IPS-15b (cell line): ENCODE measurements around the gene KLHDC10.
"Not testable (repeated sequence)": the region's sequence is repeated elsewhere in the genome, so short reads cannot be mapped to it uniquely, and the experiment has no call there.

Experiments used
- H3K27me3 ChIP-seq: one replicate; pipeline ENCODE4 v1.6.1; 2013; ENCODE audit warnings: low read length; ENCODE audit not compliant: control insufficient read depth, insufficient read depth
- H3K36me3 ChIP-seq: one replicate; pipeline ENCODE4 v1.6.1; 2013; ENCODE audit warnings: low read length; ENCODE audit not compliant: control insufficient read depth, insufficient read depth
- H3K4me1 ChIP-seq: one replicate; pipeline ENCODE4 v1.6.1; 2013; ENCODE audit warnings: mild to moderate bottlenecking, low read length; ENCODE audit not compliant: control insufficient read depth, insufficient read depth
- H3K4me3 ChIP-seq: one replicate; pipeline ENCODE4 v1.5.1; 2013; ENCODE audit warnings: low read depth, low read length
- H3K9ac ChIP-seq: one replicate; pipeline ENCODE4 v1.6.1; 2013; ENCODE audit warnings: low read depth, mild to moderate bottlenecking, low read length
- H3K9me3 ChIP-seq: one replicate; pipeline ENCODE4 v1.6.1; 2013; ENCODE audit warnings: mild to moderate bottlenecking, low read length; ENCODE audit not compliant: control insufficient read depth, insufficient read depth

Gene KLHDC10

DNA sequence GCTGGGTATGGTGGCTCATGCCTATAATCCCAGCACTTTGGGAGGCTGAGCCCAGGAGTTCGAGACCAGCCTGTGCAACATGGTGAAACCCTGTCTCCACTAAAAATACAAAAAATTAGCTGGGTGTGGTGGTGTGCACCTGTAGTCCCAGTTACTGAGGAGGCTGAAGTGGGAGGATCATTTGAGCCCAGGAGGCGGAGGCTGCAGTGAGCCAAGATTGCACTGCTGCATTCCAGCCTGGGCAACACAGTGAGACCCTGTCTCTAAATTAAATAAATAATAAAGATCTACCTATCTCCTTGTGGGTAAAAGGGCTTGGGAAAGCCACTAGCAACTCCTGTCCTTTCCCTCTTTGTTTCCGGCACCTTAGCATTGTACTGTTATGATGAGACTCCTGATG, 56.5 kb downstream of the KLHDC10 start:
- not testable (repeated sequence) for H3K36me3 ChIP-seq, H3K4me3 ChIP-seq, H3K27me3 ChIP-seq, H3K9me3 ChIP-seq, H3K9ac ChIP-seq, H3K4me1 ChIP-seq

DNA sequence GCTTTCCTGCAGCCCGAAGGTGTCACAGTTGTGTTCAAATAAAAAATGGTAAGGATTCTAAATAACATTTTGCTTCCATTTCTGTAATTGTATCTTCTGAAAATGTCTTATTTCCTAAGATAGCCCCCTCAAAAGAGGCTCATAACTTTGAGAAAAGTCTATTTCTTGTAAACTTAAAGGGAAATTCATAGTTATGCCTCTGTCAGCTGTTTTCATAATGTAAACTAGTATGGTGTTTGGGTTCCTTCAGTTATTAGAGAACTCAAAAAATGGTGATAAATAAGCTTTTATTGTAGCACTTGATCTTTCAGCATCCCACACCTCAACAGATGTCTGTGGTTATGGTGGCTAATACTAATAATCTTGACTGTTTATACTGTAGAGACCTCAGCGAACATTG, 57.1 kb downstream of the KLHDC10 start:
- no peaks in the 10 kb centered on the region for H3K36me3 ChIP-seq
- H3K4me1 ChIP-seq = no peaks in the 10 kb centered on the region
- H3K9ac ChIP-seq = no peak overlapping the region
- H3K9me3 ChIP-seq = no peaks in the 10 kb centered on the region
- no peaks in the 10 kb centered on the region for H3K27me3 ChIP-seq
- no peak overlapping the region for H3K4me3 ChIP-seq

DNA sequence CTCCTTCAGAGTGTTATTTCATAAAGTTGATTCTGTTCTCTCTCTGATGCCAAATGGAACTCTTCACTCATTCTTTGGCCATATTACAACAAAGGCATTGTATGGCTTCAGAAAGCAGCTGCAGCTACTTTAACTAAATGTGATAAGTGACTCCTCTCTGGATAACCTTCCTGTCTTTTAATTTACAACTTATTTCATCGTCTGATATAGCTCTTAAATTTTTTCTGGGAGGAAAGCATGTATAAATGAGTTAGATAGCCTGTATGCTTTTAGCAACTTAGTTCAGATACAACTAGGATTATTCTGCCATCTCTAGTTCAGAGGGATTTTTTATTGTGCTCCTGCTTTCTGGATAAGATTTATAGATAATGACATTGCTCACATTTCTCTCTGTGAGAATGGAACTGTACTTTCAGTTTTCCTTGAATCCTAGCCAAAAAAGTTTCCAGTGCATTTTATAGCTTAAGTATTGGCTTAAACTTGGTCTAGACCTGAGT, 57.5 kb downstream of the KLHDC10 start:
- Histone ChIP-seq H3K36me3 (no peaks in the 10 kb centered on the region), H3K4me1 (no peaks in the 10 kb centered on the region), H3K27me3 (no peaks in the 10 kb centered on the region)

GRCh38 chr7:130129011-130129411, 58.7 kb downstream of the KLHDC10 start:
- Histone ChIP-seq H3K27me3 (no peaks in the 10 kb centered on the region), H3K9ac (no peak overlapping the region), H3K9me3 (no peaks in the 10 kb centered on the region), H3K4me1 (peaks cover 3% of the 10 kb centered on the region), H3K36me3 (no peaks in the 10 kb centered on the region), H3K4me3 (no peak overlapping the region)

More for the DNA sequence above, 57.5 kb downstream of the KLHDC10 start:
- H3K9ac ChIP-seq = no peak overlapping the region
- H3K9me3 ChIP-seq = no peaks in the 10 kb centered on the region
- no peak overlapping the region for H3K4me3 ChIP-seq

DNA sequence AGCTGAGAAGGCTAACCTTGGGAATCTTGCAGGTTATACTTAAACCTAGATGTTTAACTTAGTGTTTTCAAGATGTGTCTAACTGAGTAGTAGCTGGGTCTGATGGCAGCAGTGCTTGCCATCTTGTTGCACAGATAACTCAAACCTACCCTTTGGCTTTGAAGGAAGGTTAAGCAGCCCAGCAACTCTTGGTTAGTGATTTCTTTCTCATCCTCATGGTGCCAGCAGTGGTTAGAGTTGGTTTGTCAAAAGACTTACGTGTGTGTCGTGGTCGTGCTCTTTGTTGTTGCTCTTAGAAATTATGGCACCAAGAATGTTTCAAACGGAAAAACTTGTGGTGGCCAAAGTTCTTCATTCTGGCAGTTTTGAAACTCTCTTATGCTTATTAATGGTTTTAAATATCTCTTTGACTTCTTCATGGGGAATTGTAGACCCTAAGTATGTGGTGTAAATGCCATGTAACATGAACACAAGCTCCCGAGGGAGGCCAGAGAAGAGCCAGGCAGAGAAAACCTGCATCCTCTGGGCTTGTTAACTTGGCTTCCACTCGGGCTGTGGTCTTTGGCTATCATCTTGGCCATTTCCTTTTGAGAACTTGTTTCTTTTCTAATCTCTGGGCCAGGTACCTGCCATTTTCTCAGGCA, 61.0 kb downstream of the KLHDC10 start:
- no peaks in the 10 kb centered on the region for H3K27me3 ChIP-seq
- peaks cover 5% of the 10 kb centered on the region for H3K4me1 ChIP-seq
- H3K36me3 ChIP-seq = no peaks in the 10 kb centered on the region
- no peak overlapping the region for H3K4me3 ChIP-seq
- H3K9ac ChIP-seq = no peak overlapping the region
- H3K9me3 ChIP-seq = no peaks in the 10 kb centered on the region

- Histone ChIP-seq H3K27me3 (no peaks in the 10 kb centered on the region), H3K9me3 (no peaks in the 10 kb centered on the region), H3K9ac (no peak overlapping the region), H3K4me3 (no peak overlapping the region), H3K36me3 (no peaks in the 10 kb centered on the region), H3K4me1 (peaks cover 5% of the 10 kb centered on the region)
Observed at GRCh38 chr7:130131964-130132875, 61.9 kb downstream of the KLHDC10 start.

- Histone ChIP-seq H3K9ac (no peak overlapping the region), H3K27me3 (no peaks in the 10 kb centered on the region), H3K9me3 (no peaks in the 10 kb centered on the region), H3K36me3 (no peaks in the 10 kb centered on the region), H3K4me3 (no peak overlapping the region), H3K4me1 (peaks cover 5% of the 10 kb centered on the region)
Observed at GRCh38 chr7:130133029-130133782, 62.9 kb downstream of the KLHDC10 start.

DNA sequence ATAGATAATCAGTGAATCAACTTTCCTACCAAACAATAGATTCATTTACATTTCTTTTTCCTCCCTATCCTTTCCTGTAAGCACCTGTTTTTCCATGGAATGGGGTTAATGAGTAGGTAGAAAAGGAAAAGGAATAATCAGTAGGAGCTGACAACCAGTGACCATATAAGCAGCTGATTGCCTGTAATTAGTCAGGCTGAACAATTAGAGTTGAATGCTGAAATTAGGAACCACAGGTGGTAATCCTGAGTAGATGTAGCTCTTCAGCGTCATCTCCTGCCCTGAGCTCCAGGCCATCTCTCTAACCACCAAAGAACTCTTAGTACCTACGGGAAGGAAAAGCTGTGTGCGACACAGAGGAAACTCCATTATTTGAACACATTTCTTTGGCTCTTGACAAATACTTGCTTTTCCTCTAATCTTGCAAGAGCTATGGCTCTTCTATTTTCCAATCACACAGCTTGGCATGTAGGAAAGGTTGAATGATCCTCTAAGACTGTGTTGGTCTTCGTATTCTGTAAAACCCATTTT, 63.8 kb downstream of the KLHDC10 start:
- no peak overlapping the region for H3K9ac ChIP-seq
- peaks cover 5% of the 10 kb centered on the region for H3K4me1 ChIP-seq
- no peak overlapping the region for H3K4me3 ChIP-seq
- H3K9me3 ChIP-seq = no peaks in the 10 kb centered on the region
- peaks cover 2% of the 10 kb centered on the region for H3K27me3 ChIP-seq
- H3K36me3 ChIP-seq = no peaks in the 10 kb centered on the region

- no peak overlapping the region for H3K4me3 ChIP-seq
- H3K9me3 ChIP-seq = no peaks in the 10 kb centered on the region
- H3K27me3 ChIP-seq = peaks cover 7% of the 10 kb centered on the region
- H3K9ac ChIP-seq = no peak overlapping the region
- peaks cover 5% of the 10 kb centered on the region for H3K4me1 ChIP-seq
- H3K36me3 ChIP-seq = no peaks in the 10 kb centered on the region
Observed at GRCh38 chr7:130134726-130135125, 64.4 kb downstream of the KLHDC10 start.

DNA sequence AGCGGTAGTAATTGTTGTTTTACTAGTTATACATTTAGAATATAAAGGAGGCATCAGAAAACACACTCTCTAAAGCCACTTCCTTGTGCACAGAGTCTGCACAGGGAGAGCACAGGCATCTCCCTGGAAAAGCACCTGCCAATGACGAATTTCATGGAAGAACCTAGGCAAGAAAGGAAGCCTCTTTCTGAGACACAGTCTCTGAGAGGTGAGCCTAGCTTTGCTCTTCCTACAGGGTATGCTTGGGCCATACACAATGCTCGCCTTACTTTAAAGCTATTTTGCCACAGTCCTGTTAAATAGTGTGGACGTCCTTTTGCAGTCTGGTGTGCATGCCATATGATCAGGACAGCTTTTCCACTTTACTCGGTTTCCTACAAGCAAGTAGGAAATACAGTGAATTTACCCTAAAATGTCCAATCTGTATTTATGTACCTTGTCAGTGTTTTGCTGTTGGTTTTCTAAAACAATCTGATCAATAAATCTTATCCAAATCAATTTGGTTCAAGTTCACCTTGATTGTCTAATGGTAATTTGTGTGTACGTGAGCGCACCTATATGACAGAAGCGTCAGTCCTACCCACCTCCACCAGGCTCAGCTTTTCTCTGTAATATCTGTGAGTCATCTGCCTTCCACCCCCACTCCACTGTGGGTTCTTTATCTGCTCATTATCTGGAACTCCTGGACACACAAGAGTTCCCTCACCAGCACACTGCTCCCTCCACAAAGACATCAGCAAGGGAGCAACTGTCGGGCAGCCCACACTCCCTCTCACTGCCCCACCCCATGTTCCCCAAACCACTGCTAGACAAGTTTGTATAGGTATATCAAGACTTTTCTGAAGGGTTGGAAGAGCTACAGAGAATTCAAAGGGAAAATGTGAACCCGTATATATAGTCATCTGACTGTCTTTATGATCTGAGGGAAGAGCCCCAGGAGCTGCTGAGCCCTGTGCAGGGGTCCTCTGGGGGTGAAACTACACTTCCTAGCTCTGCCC, 65.2 kb downstream of the KLHDC10 start:
- Histone ChIP-seq H3K27me3 (peaks cover 15% of the 10 kb centered on the region), H3K9ac (no peak overlapping the region), H3K9me3 (no peaks in the 10 kb centered on the region), H3K4me3 (no peak overlapping the region), H3K36me3 (no peaks in the 10 kb centered on the region), H3K4me1 (peaks cover 5% of the 10 kb centered on the region)
